NCI-H2196 treated with DMSO at 0.1 percent for 48 hours (cell line): ENCODE measurements around the gene GNPTAB.
A peak's percentile ranks its signal among the peaks of the same experiment; 100 is the strongest.

Source experiments
- DNase-seq: peaks from one replicate; lab custom pipeline; 2025; ENCODE audit not compliant: unreplicated experiment; lab: John Stamatoyannopoulos, UW

Gene GNPTAB

DNA sequence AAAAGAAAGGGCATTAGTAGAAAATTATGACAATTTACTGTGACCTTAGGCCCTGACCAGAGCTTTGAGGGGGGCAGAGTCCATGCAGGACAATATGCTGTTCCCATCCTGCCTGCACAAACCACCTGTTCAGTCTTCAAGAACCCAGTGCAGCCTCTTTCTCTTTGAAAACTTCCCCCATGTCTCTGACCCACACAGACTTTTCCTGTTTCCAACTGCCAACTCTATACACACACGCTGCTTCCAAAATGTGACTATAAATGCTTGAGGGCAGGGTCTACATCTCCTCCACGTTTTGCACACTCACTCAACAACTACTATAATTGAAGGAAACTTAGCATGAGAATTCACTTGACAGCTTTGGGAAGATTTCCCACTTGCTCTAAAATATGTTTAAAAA, 54.9 kb downstream of the GNPTAB start:
- DNase-seq: no peak

GRCh38 chr12:101773650-101774162, 57.1 kb downstream of the GNPTAB start:
- DNase-seq: peak; percentile 29

DNA sequence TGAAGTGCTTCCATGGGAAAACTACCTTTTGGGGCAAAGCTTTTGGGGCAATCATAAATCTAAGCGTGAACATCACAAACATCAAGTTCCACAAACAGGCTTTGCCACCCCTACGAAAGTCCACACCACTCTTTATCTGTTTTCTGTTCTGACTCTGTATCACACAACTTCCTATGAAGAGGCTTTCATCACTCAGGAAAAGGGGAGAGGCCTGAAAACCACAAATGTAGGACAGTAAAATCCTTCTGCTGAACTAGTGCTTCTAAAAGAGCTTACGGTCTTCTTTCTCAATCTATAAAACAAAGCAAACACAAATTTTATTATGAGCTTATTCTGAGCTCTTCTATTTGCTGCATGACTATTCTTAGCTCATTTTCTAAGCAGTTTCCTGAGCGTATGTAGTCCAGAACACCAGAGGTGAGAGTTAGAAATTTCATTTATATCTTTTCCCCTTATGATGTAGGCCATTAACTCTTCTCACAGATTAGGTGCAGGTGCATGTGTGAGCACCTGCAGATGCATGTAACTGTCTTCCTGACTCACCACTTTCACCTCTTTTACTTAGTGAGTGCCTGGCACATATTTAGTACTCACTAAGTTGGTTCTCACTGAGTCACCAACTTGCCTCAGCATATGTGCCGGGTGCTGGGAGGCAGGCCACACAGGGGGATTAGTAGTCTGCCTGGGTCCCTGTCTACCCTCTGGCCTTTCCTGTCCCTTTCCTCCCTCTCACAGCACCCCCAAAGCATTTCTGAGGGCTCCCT, 58.6 kb downstream of the GNPTAB start:
- DNase-seq: no peak

DNA sequence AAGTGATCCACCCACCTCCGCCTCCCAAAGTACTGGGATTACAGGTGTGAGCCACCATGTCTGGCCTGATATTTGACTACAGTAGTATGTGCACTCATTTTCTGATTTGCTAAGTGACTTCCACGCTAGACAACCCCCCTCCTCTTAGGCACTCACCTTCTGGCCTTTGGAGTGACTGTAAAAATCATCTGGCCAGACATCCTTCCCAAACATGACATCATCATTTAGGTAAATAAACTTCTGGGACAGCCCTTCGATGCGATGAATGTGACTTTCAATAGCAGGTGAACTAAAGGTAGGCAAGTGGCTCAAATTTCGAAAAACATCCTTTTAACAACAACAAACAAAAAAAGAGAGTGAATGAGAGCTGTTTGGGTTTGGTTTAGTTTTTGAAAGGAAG, 60.9 kb downstream of the GNPTAB start:
- peak; percentile 30 for DNase-seq

GRCh38 chr12:101768781-101769180, 62.0 kb downstream of the GNPTAB start:
- DNase-seq: no peak

- DNase-seq: no peak
Observed at GRCh38 chr12:101767537-101767936, 63.2 kb downstream of the GNPTAB start.

- no peak for DNase-seq
Observed at GRCh38 chr12:101764051-101764792, 66.5 kb downstream of the GNPTAB start.

DNA sequence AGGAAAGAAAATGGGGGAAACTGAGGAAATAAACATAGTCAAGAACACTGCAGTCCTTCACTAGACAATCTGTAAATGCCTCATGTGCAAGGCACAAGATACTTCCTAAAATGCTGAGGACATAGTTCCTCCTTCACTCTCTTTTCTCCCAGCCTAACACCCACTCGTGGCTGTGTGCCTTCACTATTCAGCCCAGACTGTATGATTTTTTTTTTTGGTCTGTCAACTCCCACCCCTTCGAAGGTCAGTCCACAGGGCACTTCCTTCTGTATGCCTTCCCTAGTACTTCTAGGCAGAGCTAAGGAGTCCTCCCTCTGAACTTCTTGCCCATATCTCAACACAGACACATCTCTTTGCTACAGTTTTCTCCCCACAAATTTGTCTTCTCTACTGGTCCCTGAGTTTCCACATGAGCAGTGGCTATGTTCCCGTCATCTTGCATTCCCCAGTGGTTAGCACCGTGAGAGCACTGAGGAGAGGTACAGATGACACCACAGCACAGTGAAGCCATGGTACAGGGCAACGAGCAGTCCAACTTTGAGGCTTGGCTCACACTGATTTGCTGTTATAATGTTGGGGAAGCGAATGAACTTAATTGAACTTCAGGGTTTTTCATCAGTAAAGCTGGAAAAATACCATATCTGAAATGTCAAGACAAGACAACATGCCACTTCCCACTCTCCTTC, 67.4 kb downstream of the GNPTAB start:
- DNase-seq: no peak

- DNase-seq: no peak
Observed at GRCh38 chr12:101761781-101762180, 69.0 kb downstream of the GNPTAB start.

GRCh38 chr12:101761350-101761749, 69.4 kb downstream of the GNPTAB start:
- no peak for DNase-seq

DNA sequence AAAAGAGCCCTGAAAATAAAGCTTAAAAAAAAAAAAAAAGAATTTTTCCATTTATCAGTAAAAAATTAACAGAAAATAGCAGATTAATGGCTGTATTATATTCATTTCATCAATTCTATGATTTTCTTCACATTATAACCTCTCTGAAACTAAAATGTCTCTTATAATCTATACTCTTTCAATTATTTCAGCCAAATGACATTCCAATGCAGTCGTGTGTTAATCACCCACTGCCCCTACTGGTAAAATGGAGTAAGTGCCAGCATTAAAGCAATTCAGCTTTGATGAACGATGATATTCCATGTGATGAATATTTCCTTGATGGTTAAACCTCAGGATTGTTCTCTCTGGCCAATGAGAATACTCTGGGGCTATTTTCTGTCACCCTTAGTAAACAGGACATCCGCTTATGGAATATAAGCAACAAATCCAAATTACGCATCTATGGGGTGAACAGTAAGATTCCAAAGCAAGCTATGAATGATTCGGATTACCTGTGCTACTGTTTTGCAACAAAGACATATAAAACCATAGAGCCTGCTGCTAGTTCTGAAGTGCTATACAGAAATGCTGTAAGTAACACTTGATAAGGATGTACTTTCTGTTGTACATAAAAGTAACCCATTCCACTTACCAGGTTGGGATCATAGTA, 71.2 kb downstream of the GNPTAB start:
- peak; percentile 3 for DNase-seq

DNA sequence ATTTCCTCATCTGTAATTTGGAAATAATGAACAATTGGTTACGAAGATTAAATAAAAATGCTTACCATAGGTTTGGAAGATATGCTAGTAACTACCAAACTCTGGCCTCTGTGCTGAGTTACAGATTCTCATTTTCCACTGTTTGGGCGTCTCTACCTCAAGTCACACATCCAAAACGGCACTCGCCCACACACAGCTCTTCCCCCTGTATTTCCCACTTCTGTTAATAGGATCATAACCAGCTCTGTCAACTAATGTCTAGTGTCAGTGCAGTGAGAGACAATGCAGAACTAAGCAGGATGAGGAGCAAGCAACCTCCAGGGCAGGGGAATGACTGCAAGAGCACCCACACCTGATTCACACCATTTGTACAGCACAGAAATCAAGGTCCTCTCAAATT, 80.6 kb downstream of the GNPTAB start:
- DNase-seq: no peak

DNA sequence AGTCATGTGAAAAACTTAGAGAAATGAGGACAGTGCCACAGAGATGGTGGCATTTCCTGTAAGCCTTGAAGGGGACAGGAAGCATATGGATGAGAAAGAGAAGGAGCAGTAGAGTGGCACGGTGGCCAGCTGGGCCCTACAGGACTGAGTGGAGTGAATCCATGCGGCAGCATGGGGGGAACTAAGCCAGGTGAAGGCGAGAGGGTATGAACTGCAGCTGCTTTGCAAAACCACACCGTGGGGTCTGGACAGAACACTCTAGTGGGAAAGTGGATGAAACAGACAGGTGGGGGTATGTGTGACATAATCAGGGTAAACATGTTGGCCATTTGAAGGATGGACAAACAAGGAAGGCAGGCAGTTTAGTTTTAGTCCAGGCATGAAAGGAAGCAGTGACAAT, 81.1 kb downstream of the GNPTAB start:
- DNase-seq: no peak

GRCh38 chr12:101748907-101749306, 81.9 kb downstream of the GNPTAB start:
- no peak for DNase-seq

GRCh38 chr12:101747697-101748096, 83.1 kb downstream of the GNPTAB start:
- no peak for DNase-seq

DNA sequence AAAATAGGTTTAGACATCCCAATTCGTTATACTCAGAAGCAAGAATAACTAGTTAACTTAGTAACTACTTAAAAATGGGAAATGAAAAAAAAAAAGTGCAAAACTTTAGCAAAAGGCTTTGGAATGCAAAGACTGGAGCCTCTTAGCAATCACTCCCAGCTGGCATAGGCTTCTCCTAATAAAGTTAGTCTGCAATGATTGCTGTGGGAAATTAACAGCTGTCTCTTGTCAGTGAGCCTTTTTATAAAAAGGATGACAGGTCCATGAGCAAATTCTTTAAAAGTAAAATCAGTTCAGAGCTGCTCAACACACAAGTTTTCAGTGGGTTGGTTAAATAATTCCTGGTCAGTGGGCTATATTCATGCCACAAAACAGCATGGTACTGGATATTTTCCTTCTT, 84.1 kb downstream of the GNPTAB start:
- no peak for DNase-seq

DNA sequence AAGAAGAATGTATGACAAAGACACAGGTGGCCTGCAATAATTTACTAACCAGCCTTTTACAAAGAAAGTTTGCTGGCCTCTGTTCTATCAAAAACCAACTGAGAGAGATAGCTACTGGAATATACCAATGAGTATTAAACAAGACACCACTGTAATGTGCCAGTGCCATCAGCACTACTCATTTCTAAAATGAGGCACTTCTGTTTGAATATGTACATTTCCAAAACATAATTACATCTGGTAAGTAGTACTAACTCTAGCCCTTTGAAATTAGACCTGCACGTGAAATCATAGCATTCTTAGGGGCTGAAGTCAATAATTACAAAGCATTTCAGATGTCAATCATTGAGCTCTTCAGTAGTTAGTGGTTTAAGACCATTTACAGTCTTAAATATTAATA, 84.6 kb downstream of the GNPTAB start:
- no peak for DNase-seq

GRCh38 chr12:101745481-101745880, 85.3 kb downstream of the GNPTAB start:
- no peak for DNase-seq

DNA sequence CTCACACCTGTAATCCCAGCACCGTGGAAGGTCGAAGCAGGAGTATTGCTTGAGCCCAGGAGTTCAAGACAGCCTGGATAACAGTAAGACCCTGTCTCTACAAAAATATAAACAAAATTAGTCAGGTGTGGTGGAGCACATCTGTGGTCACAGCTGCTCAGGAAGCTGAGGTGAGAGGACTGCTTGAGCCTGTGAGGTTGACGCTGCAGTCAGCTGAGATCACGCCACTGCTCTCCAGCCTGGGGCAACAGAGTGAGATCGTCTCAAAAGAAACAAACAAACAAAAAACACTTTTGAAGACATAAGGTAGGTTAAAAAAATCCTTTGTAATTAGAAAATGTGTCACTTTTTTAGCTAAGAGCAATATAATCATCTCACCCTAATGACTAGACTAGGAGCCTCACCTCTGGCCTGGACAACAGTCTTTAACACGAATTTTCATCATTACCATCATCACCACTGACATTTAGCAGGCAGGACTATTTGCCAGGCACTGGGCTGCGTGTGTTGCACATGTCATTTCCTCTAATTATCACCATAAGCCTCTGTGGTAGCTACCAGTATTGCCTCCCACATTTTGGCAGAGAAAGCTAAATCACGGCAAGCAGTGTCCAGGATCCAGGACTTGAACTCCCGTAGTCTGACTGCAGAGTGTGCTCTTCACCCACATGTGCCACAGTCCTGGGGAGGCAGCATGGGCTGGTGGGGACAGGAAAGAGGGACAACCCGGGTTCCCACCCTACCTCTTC, 86.9 kb downstream of the GNPTAB start:
- DNase-seq: no peak

DNA sequence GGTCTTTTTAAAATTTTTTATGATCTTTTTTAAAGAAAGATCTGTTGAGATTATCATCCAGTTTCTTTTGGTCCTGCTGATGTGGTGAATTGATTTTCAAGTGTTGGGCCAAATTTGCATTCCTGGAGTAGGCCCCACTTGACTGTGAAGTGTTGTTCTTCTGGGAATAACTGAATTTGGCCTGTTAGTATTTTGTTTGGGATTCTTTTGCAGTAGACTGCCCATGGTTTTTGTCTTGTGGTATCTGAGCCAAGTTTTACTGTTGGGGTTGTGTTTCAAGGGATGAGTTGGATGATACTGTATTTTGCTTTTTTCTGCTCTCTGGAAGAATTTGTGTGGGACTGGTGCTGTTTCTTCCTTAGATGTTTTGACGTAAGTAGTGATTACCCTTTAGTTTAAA, 87.5 kb downstream of the GNPTAB start:
- no peak for DNase-seq

GRCh38 chr12:101740980-101741379, 89.8 kb downstream of the GNPTAB start:
- DNase-seq: no peak
